Parathyroid adenoma (tissue), 2 donors: ENCODE results near the gene LANCL2.

ENCODE experiments used
- H2AFZ ChIP-seq: fragments of 300-600 bp; sonication (generic); one replicate; pipeline ENCODE4 v1.7.0; 2017; ENCODE audit warnings: antibody characterized with exemption, mild to moderate bottlenecking
- H3K27ac ChIP-seq: fragments of 300-600 bp; sonication (generic); one replicate; pipeline ENCODE4 v1.7.0; 2017
- H3K27me3 ChIP-seq: fragments of 300-600 bp; sonication (generic); one replicate; pipeline ENCODE4 v1.7.0; 2017; ENCODE audit warnings: low read length; ENCODE audit not compliant: control insufficient read depth, insufficient read depth
- H3K36me3 ChIP-seq: fragments of 300-600 bp; sonication (generic); one replicate; pipeline ENCODE4 v1.7.0; 2017; ENCODE audit warnings: low read length; ENCODE audit not compliant: control insufficient read depth, insufficient read depth
- H3K4me1 ChIP-seq: fragments of 300-600 bp; sonication (generic); one replicate; pipeline ENCODE4 v1.7.0; 2017; ENCODE audit warnings: control low read depth
- H3K4me2 ChIP-seq: fragments of 300-600 bp; sonication (generic); one replicate; pipeline ENCODE4 v1.7.0; 2017; ENCODE audit warnings: low read length
- H3K4me3 ChIP-seq: fragments of 300-600 bp; sonication (generic); one replicate; pipeline ENCODE4 v1.7.0; 2017; ENCODE audit warnings: low read depth, low read length
- H3K79me2 ChIP-seq: fragments of 300-600 bp; sonication (generic); one replicate; pipeline ENCODE4 v1.7.0; 2017; ENCODE audit warnings: control low read depth
- H3K9ac ChIP-seq: fragments of 300-600 bp; sonication (generic); one replicate; pipeline ENCODE4 v1.7.0; 2017; ENCODE audit warnings: mild to moderate bottlenecking
- H3K9me3 ChIP-seq: fragments of 300-600 bp; sonication (generic); one replicate; pipeline ENCODE4 v1.7.0; 2017; ENCODE audit warnings: low read length; ENCODE audit not compliant: control insufficient read depth
- CTCF ChIP-seq: fragments of 300-600 bp; sonication (generic); IDR thresholded peaks from one replicate; pipeline ENCODE4 v1.7.0; 2017; ENCODE audit warnings: antibody characterized with exemption, mild to moderate bottlenecking
- donor health status: primary hyperparathyroidism.

The LANCL2 gene

GRCh38 chr7:55431898-55432297, 66.8 kb downstream of the LANCL2 start:
- no peak for TF ChIP-seq CTCF
- H3K79me2 ChIP-seq = no peaks in the 10 kb centered on the region
- H3K27ac ChIP-seq = no peak overlapping the region

GRCh38 chr7:55432506-55432905, 67.4 kb downstream of the LANCL2 start:
- TF ChIP-seq CTCF = no peak
- H2AFZ ChIP-seq = no peak overlapping the region
- H3K4me2 ChIP-seq = no peak overlapping the region
- H3K36me3 ChIP-seq = no peaks in the 10 kb centered on the region
- H3K4me1 ChIP-seq = no peaks in the 10 kb centered on the region
- no peak overlapping the region for H3K4me3 ChIP-seq
- H3K27ac ChIP-seq = no peak overlapping the region
- no peaks in the 10 kb centered on the region for H3K27me3 ChIP-seq
- no peaks in the 10 kb centered on the region for H3K9me3 ChIP-seq
- no peaks in the 10 kb centered on the region for H3K79me2 ChIP-seq
- no peak overlapping the region for H3K9ac ChIP-seq

More at GRCh38 chr7:55431898-55432297, 66.8 kb downstream of the LANCL2 start:
- Histone ChIP-seq H3K9me3 (no peaks in the 10 kb centered on the region), H3K4me3 (no peak overlapping the region), H3K4me1 (no peaks in the 10 kb centered on the region), H3K27me3 (no peaks in the 10 kb centered on the region), H2AFZ (no peak overlapping the region), H3K9ac (no peak overlapping the region), H3K4me2 (no peak overlapping the region), H3K36me3 (no peaks in the 10 kb centered on the region)

- H3K79me2 ChIP-seq = no peaks in the 10 kb centered on the region
- H3K9ac ChIP-seq = no peak overlapping the region
- TF ChIP-seq CTCF = peak; percentile 39
- H3K9me3 ChIP-seq = no peaks in the 10 kb centered on the region
- no peaks in the 10 kb centered on the region for H3K27me3 ChIP-seq
- H2AFZ ChIP-seq = no peak overlapping the region
- no peak overlapping the region for H3K4me2 ChIP-seq
- H3K4me3 ChIP-seq = no peak overlapping the region
- no peak overlapping the region for H3K27ac ChIP-seq
- no peaks in the 10 kb centered on the region for H3K36me3 ChIP-seq
- no peaks in the 10 kb centered on the region for H3K4me1 ChIP-seq
Observed at GRCh38 chr7:55432939-55433784, 68.0 kb downstream of the LANCL2 start.

GRCh38 chr7:55435466-55435865, 70.3 kb downstream of the LANCL2 start:
- Histone ChIP-seq H3K27ac (no peak overlapping the region), H3K79me2 (no peaks in the 10 kb centered on the region), H3K36me3 (no peaks in the 10 kb centered on the region), H3K9me3 (no peaks in the 10 kb centered on the region), H3K4me3 (no peak overlapping the region), H3K27me3 (no peaks in the 10 kb centered on the region), H3K4me1 (no peaks in the 10 kb centered on the region), H2AFZ (no peak overlapping the region), H3K4me2 (no peak overlapping the region), H3K9ac (no peak overlapping the region)
- no peak for TF ChIP-seq CTCF

- TF ChIP-seq CTCF = no peak
- Histone ChIP-seq H3K27me3 (no peaks in the 10 kb centered on the region), H3K4me3 (no peak overlapping the region), H2AFZ (no peak overlapping the region), H3K36me3 (no peaks in the 10 kb centered on the region), H3K79me2 (no peaks in the 10 kb centered on the region), H3K9me3 (no peaks in the 10 kb centered on the region), H3K4me1 (no peaks in the 10 kb centered on the region), H3K9ac (no peak overlapping the region), H3K4me2 (no peak overlapping the region), H3K27ac (no peak overlapping the region)
Observed at GRCh38 chr7:55436457-55436856, 71.3 kb downstream of the LANCL2 start.
